HUES48 (cell line): Measurements from ENCODE around the gene SLCO3A1.

ENCODE experiments used
- H3K27ac ChIP-seq: one replicate; pipeline ENCODE4 v1.7.0; 2013; ENCODE audit warnings: low read depth, low read length, inconsistent platforms
- H3K27me3 ChIP-seq: 2 replicates; pipeline ENCODE4 v1.6.1; 2013; ENCODE audit warnings: mild to moderate bottlenecking, low read length; ENCODE audit not compliant: control insufficient read depth, insufficient read depth
- H3K36me3 ChIP-seq: 2 replicates; pipeline ENCODE4 v1.6.1; 2013; ENCODE audit warnings: low read length; ENCODE audit not compliant: control insufficient read depth, insufficient read depth
- H3K4me1 ChIP-seq: 2 replicates; pipeline ENCODE4 v1.6.1; 2013; ENCODE audit warnings: mild to moderate bottlenecking, low read length; ENCODE audit not compliant: control insufficient read depth, insufficient read depth
- H3K4me3 ChIP-seq: 2 replicates; pipeline ENCODE4 v1.5.1; 2013; ENCODE audit warnings: mild to moderate bottlenecking, low read depth, low read length
- H3K9ac ChIP-seq: 2 replicates; pipeline ENCODE4 v1.6.1; 2013; ENCODE audit warnings: mild to moderate bottlenecking, low read depth, low read length, moderate library complexity
- H3K9me3 ChIP-seq: 2 replicates; pipeline ENCODE4 v1.6.1; 2013; ENCODE audit warnings: low read length; ENCODE audit not compliant: control insufficient read depth, insufficient read depth

SLCO3A1 gene

DNA sequence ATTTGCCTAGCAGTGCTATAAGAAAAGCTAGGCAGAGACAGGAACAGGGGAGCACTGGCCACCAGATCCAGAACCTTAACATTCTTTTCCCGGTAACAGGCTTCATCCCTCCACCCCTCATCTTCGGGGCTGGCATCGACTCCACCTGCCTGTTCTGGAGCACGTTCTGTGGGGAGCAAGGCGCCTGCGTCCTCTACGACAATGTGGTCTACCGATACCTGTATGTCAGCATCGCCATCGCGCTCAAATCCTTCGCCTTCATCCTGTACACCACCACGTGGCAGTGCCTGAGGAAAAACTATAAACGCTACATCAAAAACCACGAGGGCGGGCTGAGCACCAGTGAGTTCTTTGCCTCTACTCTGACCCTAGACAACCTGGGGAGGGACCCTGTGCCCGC is 309.1 kb downstream of the SLCO3A1 start:
- Histone ChIP-seq H3K4me1 (peaks cover 63% of the 10 kb centered on the region), H3K9ac (no peak overlapping the region), H3K27me3 (no peaks in the 10 kb centered on the region), H3K4me3 (no peak overlapping the region), H3K9me3 (no peaks in the 10 kb centered on the region), H3K27ac (no peak overlapping the region), H3K36me3 (no peaks in the 10 kb centered on the region)

DNA sequence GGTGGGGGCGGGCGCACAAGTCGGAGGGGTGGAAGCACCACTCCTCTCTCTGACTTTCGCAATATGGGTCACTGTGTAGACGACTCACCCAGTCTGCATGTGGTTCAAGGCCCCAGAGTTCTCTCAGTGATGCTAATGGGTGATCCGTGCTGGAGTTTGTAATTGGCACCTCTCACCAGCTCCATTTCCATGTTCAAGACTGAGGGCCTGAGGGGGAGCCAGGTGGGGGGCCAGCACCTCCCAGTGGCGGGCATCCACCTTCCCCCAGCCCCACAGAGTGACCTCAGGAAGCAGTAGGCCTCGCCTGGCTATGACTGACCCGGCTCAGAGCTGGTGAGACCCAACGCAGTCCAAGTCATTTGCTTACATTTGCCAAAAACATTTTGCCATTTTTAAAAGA is 310.1 kb downstream of the SLCO3A1 start:
- peak overlapping the region; percentile 97 for H3K27ac ChIP-seq
- H3K27me3 ChIP-seq: no peaks in the 10 kb centered on the region
- H3K4me3 ChIP-seq: no peak overlapping the region
- H3K9ac ChIP-seq: no peak overlapping the region
- no peaks in the 10 kb centered on the region for H3K36me3 ChIP-seq
- H3K9me3 ChIP-seq: no peaks in the 10 kb centered on the region
- peaks cover 53% of the 10 kb centered on the region for H3K4me1 ChIP-seq

DNA sequence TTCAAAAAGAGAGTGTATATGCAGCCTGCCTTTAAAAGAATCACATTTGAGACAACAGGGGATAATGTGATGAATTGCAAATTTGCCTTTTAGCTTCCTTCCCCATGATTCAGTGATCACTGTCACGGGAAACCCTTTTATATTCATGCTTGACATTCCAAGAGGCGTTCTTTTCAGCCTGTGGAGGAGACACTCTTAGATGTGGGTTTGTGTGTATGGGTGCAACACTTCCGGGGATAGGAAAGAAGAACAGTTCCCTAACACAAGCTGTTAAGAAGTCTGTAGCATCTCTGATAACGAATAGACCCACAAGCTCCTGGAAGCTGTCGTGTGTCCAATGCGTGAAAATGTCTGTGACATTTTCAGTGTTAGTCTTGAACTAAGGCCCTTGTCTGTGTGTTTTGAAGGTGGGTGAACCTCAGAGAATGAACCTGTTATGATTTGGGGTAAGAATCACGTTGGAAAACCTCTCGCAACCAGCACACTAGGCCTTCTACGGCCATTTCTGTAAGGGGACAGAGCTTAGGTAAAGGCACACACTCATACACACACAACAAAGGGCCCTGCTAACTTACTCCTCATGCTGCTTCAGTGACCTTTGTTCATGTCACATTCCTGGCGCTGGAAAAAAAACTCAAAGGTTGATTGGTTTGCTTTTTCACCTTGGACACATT is 311.0 kb downstream of the SLCO3A1 start:
- Histone ChIP-seq H3K9ac (peak overlapping the region; percentile 63), H3K27me3 (no peaks in the 10 kb centered on the region), H3K27ac (peak overlapping the region; percentile 97), H3K4me1 (peaks cover 46% of the 10 kb centered on the region), H3K4me3 (no peak overlapping the region), H3K9me3 (no peaks in the 10 kb centered on the region), H3K36me3 (no peaks in the 10 kb centered on the region)

DNA sequence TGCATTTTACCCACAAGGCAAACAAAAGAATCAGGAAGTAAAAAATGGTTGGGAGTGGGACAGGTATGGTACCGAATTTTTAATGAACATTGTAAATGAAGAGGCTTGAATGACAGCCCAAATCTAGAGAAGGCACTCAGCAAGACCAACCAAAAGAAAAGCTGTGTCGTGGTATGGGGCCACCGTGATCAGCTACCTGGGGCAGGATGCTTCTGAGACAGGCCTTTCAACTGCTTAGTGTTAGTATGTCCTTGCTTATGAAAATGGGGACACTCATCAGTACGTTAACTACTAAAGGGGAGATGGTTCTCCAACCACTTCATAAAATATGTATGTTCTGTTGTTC is 311.5 kb downstream of the SLCO3A1 start:
- no peak overlapping the region for H3K4me3 ChIP-seq

DNA sequence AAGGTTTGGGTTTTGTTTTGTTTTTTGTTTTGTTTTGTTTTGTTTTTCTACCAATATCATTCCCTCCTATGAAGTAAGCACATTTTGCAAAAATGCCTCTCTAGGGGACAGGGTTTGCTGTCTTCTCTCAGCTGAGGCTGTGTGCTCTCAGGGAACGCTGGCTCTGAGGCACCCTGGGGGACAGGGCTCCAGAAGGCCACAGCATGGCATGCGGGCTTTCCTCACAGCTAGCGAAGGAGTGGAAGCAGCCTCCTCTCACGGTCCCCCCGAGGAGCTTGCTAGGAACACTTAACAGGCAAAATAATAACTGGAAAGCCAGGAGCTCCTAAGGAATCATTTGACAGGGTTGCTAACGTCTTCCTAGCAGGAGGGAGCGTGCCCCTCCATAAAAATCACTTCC is 312.5 kb downstream of the SLCO3A1 start:
- Histone ChIP-seq H3K36me3 (no peaks in the 10 kb centered on the region), H3K4me3 (no peak overlapping the region), H3K4me1 (peaks cover 31% of the 10 kb centered on the region), H3K27me3 (no peaks in the 10 kb centered on the region), H3K27ac (no peak overlapping the region), H3K9ac (no peak overlapping the region), H3K9me3 (no peaks in the 10 kb centered on the region)

More for the DNA sequence above, 311.5 kb downstream of the SLCO3A1 start:
- Histone ChIP-seq H3K27ac (peak overlapping the region; percentile 97), H3K27me3 (no peaks in the 10 kb centered on the region), H3K36me3 (no peaks in the 10 kb centered on the region), H3K9ac (no peak overlapping the region), H3K9me3 (no peaks in the 10 kb centered on the region), H3K4me1 (peaks cover 41% of the 10 kb centered on the region)

DNA sequence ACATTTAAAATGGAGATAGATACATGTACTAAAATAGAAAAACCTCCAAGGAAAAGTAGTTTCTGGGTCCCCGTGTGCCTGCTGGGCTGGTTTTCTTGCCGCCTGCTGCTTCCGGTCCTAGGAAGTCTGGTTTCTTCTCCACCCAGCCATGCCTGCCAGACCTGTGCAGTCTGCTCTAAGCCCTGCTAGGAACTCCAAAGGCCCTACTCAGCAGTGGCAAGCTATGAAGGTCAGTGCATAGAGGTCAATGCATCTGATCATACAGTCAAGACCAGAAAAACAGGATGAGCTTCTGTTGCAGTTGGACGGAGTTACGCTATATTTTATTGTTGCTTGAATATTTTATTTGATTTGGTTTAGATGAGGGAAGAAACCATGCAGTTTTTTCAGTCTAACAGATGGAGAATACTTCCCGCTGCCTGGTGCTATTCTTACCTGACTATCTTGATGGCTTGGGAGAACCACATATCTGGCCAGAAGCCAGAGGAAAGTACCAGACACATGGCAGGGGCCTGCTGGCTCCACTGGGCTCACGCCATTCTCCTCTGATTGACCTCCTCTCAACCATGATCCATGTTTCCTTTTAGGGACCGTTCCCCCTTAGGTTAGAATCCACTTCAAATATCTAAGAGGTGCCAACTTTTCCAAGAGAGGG is 313.4 kb downstream of the SLCO3A1 start:
- Histone ChIP-seq H3K4me1 (peaks cover 26% of the 10 kb centered on the region), H3K36me3 (no peaks in the 10 kb centered on the region)

DNA sequence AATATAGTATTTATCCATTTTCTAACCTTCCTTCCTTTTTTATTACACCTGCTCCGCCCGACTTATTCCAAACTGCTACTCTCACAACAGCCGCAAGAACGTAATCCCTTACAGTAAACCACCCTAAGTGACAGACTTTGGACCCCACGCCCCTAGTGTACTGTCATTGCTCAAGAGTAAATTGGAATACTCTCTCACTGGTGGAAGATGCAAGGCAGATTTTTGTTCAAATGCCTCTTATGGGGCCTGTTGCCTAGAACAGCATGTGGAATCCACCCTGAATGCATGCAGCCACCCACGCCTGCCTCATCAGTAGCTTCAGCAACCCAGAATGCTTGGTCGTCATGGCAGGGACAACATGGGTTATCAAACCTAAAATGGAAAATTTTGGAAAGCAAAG is 313.9 kb downstream of the SLCO3A1 start:
- no peaks in the 10 kb centered on the region for H3K9me3 ChIP-seq
- no peaks in the 10 kb centered on the region for H3K27me3 ChIP-seq
- H3K9ac ChIP-seq: no peak overlapping the region
- H3K4me3 ChIP-seq: no peak overlapping the region
- no peaks in the 10 kb centered on the region for H3K36me3 ChIP-seq
- H3K27ac ChIP-seq: no peak overlapping the region
- H3K4me1 ChIP-seq: peaks cover 26% of the 10 kb centered on the region

More for the DNA sequence above, 313.4 kb downstream of the SLCO3A1 start:
- Histone ChIP-seq H3K27me3 (no peaks in the 10 kb centered on the region), H3K4me3 (no peak overlapping the region), H3K27ac (no peak overlapping the region), H3K9me3 (no peaks in the 10 kb centered on the region), H3K9ac (no peak overlapping the region)

DNA sequence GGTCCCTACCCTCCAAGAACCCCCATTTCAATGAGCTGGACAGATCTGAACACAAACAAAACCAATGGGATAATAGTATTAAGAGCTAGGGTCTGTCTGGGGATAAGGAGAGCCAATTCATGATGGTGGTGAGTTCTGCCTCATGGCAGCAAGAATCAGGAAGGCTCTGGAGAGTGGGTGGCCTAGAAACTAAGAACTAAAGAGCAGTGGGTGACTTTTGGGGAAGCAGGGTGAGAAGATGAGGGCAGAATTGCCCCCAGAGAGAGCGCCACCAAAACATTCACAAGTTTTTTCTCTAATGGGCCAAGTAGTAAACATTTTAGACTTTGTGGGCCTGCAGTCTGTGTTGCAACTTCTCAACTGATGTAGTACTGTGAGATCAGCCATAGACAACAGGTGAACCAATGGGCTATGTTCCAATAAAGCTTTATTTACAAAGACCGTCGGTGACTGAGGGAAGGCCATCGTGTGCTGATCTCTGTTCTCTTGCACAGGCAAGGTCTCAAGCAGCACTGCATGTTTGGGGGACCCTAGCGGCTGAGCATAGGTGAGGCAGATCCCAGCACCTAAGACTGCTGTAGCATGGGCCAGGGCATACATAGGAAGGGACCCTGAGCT is 314.7 kb downstream of the SLCO3A1 start:
- Histone ChIP-seq H3K4me3 (no peak overlapping the region), H3K9ac (no peak overlapping the region), H3K4me1 (peaks cover 26% of the 10 kb centered on the region), H3K9me3 (no peaks in the 10 kb centered on the region), H3K36me3 (no peaks in the 10 kb centered on the region), H3K27me3 (no peaks in the 10 kb centered on the region), H3K27ac (no peak overlapping the region)

DNA sequence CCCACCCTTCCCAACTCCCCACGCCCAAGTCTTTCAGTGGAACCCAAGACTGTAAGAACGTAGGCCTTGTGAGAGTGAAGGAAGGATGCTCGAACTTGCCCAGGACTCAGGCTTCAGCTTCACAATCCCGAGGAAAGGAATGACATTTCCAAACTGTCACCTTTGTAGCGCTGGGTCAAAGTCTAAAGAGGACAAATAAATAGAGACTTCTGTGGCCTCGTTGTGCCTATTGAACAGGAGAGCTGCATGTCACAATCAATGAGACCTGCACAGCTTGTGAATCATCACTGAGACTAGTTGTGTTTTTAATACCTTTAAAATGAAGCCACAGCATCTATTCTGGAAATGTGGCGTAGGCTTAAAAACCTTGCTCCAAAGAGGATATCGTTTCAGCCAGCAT is 317.4 kb downstream of the SLCO3A1 start:
- no peak overlapping the region for H3K4me3 ChIP-seq
- peaks cover under 1% of the 10 kb centered on the region for H3K4me1 ChIP-seq
- H3K9ac ChIP-seq: no peak overlapping the region
- no peak overlapping the region for H3K27ac ChIP-seq
- no peaks in the 10 kb centered on the region for H3K27me3 ChIP-seq
- no peaks in the 10 kb centered on the region for H3K36me3 ChIP-seq
- H3K9me3 ChIP-seq: no peaks in the 10 kb centered on the region

DNA sequence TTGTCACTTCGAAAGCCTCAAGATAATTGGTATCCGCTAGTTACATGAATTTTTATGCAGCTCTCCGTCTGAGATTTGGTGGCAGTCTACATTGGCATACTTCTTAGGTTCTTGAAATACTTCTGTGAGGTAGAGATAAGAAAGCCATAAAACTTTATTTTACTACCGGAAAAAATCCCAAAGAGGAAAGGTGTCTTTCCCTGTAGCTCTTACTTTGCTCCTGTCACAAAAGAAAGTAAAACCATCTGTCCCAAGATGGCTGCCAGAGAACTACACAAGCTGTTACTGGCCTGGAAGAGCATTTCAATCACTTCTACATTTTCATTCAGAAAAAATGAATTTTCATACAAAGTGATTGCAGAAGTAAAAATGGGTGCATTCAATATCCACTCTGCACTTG is 325.4 kb downstream of the SLCO3A1 start:
- no peak overlapping the region for H3K27ac ChIP-seq
- H3K27me3 ChIP-seq: no peaks in the 10 kb centered on the region
- no peaks in the 10 kb centered on the region for H3K9me3 ChIP-seq
- H3K36me3 ChIP-seq: no peaks in the 10 kb centered on the region
- H3K4me3 ChIP-seq: no peak overlapping the region
- H3K9ac ChIP-seq: no peak overlapping the region
- no peaks in the 10 kb centered on the region for H3K4me1 ChIP-seq

DNA sequence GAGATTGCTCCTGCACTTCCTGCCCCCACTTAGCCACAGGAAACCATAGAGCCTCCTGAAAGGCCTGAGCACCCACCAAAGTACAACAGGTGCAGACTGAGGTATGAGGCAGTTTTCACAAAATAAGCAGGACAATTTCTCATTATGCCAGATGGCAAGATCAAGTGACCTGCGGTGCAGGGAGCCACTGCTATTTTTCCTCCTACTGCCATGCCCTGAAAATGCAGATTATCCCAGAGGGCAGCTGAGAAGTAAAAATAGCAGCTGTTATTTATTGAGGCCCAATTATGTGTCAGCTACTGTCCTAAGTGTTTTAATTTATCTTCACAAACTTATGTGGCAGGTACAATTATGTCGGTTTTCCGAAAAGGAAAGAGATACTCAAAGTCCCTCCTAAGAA is 330.6 kb downstream of the SLCO3A1 start:
- Histone ChIP-seq H3K27ac (no peak overlapping the region), H3K9ac (no peak overlapping the region), H3K27me3 (no peaks in the 10 kb centered on the region), H3K36me3 (no peaks in the 10 kb centered on the region), H3K4me3 (no peak overlapping the region), H3K9me3 (no peaks in the 10 kb centered on the region), H3K4me1 (no peaks in the 10 kb centered on the region)
